CD4-positive, alpha-beta T cell treated with Interleukin-4 for 4 hours (primary cell): ENCODE results near the gene ZNF283.
"Not testable (repeated sequence)": the region's sequence is repeated elsewhere in the genome, so short reads cannot be mapped to it uniquely, and the experiment has no call there.

Experiments used
- DNase-seq: peaks from one replicate; pipeline ENCODE4 v3.0.0-alpha.2; 2020

Gene ZNF283

DNA sequence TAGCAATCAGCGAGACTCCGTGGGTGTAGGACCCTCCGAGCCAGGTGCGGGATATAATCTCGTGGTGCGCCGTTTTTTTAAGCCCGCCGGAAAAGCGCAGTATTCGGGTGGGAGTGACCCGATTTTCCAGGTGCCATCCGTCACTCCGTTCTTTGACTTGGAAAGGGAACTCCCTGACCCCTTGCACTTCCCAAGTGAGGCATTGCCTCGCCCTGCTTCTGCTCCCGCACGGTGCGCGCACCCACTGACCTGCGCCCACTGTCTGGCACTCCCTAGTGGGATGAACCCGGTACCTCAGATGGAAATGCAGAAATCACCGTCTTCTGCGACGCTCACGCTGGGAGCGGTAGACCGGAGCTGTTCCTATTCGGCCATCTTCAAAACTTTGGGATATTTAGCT is 39.8 kb downstream of the ZNF283 start:
- not testable (repeated sequence) for DNase-seq

DNA sequence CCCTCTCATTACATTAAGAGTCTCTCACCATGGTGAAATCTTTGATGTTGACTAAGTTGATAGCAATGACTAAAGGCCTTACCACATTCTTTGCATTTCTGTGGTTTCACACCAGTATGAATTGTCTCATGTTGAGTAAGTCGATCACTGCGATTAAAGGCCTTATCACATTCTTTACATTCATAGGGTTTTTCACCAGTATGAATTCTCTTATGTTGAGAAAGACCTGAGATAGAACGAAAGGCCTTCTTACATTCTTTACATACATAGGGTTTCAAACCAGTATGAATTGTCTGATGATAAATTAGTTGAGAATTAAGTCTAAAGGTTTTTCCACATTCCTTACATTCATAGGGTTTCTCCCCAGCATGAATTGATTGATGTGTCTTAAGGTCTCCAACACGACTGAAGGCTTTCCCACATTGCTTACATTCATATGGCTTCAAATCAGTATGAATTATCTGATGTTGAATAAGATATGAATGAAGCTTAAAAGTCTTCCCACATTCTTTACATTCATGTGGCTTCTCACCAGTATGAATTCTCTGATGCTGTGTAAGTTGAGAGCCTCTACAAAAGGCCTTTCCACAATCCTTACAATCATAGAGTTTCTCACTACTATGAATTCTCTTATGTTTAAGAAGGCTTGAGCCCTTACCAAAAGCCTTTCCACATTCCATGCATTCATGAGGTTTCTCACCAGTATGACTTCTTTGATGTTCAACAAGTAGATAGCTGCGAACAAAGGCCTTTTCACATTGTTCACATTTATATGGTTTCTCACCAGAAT is 45.6 kb downstream of the ZNF283 start:
- DNase-seq, result no peak

DNA sequence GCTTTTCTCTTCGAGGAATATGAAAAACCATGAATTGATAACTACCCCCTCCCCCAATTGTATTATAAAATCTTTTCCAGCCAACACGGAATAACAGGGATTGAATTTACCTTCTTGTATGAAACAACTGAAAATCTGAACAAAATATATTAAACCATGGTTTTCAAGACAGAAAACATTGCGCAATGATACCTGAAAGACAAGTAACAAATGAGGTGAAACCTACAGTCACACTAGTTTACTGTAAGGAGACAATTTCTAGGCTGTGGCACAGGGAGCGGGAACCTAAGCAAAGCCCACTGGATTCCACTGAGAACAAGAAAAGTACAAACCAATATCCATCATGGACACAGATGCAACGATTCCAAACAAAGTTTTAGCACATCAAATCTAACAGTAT is 53.4 kb downstream of the ZNF283 start:
- DNase-seq, result no peak

DNA sequence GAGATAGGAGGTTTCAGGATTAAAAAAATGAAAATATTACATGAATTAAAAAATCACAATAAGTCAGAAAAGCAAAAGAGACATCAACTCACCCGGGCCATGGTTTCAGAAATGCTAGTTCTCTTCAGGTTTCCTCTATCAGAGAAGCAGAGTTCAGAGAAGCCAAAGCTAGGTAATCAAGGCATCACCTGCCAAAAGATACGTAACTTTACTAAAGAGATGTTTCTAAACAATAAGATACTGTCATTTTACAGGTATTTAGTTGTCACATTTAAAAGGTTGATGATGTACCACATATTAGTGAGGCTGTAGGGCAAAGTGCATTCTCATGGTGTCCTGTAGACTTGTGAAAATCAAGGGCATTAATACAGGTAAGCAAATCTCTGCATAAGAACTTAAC is 56.7 kb downstream of the ZNF283 start, which contains the start of gene ZNF404:
Gene ZNF404, minus strand, starts transcription at position 101 of the 400 bp plus-strand sequence.
- DNase-seq, result no peak

DNA sequence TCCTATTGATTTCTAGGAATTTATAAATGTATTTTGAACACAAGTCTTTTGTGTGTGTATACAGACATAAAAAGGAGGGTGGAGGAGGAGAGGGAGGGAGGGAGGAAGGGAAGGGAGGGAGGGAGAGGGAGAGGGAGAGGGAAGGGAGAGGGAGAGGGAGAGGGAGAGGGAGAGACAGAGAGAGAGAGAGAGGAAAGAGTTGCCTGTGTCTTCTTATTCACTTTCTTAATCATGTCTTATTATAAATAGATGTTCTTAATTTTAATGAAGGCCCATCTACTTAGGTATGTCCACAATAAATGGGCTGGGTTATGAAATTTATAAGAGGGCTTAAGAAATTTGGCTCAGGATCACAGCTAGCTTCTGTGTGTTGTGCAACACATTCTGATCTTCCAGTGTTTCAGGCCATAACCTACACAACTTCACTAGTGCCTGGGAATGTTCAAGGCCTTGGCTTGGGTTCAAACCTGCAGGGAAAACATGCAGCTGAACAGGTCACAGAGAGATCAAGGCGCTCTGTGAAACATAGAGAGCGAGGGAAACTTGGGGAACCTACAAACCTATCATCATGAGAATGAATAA is 68.7 kb downstream of the ZNF283 start:
- DNase-seq, result no peak
